Measurements from ENCODE around the gene UVSSA. TPM values are rescaled to one million over a fixed set of nuclear protein-coding genes. Genes with fewer than 3 reads are reported as not detected.

Gene UVSSA
- total RNA-seq, 1 donor from 2014 or later, result 22.1 TPM

DNA sequence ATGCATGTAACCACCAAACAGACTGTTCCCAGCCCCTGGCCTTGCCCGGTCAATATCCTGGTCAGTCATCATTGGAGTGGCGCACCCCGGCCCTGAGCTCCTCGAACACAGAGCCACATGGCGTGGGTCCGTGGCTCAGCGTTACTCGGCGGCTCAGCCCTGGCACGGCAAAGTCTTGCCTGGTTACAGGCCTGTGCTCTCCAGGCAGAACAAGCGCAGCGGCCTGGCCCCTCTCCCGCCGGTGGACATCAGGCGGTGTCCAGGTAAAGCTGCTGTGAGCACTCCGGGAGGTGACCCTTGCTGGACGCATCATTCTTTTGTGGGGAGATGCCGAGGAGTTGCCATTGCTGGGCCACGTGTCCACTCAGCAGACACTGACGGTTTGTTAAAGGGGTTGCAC lies 6.1 kb upstream of the UVSSA start:
- H3K4me1 Mint-ChIP-seq (ENCODE audit: unreplicated experiment), result peaks cover 13% of the 10 kb centered on the region
- no peak overlapping the region for H3K27ac Mint-ChIP-seq (ENCODE audit: unreplicated experiment)
- no peaks in the 10 kb centered on the region for H3K9me3 Mint-ChIP-seq (ENCODE audit: unreplicated experiment)
- TF ChIP-seq, protein P1, sequence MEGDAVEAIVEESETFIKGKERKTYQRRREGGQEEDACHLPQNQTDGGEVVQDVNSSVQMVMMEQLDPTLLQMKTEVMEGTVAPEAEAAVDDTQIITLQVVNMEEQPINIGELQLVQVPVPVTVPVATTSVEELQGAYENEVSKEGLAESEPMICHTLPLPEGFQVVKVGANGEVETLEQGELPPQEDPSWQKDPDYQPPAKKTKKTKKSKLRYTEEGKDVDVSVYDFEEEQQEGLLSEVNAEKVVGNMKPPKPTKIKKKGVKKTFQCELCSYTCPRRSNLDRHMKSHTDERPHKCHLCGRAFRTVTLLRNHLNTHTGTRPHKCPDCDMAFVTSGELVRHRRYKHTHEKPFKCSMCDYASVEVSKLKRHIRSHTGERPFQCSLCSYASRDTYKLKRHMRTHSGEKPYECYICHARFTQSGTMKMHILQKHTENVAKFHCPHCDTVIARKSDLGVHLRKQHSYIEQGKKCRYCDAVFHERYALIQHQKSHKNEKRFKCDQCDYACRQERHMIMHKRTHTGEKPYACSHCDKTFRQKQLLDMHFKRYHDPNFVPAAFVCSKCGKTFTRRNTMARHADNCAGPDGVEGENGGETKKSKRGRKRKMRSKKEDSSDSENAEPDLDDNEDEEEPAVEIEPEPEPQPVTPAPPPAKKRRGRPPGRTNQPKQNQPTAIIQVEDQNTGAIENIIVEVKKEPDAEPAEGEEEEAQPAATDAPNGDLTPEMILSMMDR (IDR thresholded peaks at IDR 0.05; ENCODE audit: unreplicated experiment), result no peak
- peaks cover 21% of the 10 kb centered on the region for H3K27me3 Mint-ChIP-seq (ENCODE audit: unreplicated experiment)
- peaks cover 38% of the 10 kb centered on the region for H3K36me3 Mint-ChIP-seq (ENCODE audit: low read depth, unreplicated experiment)
- H3K4me3 Mint-ChIP-seq (ENCODE audit: unreplicated experiment), result peak overlapping the region; percentile 70
- DNase-seq (ENCODE audit: low spot score), result no peak

DNA sequence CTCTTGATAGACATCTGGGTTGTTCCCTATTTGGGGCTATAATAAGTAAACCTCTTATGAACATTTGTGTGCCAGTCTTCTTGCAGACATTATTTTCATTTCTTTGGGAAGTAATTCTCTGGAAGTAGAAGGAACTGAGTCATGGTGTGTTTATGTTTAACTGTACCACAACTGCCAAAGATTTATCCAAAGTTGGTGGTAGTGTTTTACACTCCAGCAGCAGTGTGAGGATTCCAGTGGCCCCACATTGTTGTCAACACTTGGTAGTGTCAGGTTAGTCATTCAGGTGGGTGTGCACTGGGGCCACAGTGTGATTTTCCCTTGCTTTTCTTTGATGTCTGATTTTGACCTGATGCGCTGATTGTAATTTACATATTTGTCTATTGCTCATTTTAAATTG lies 5.0 kb upstream of the UVSSA start:
- Mint-ChIP-seq H3K36me3 (ENCODE audit: low read depth, unreplicated experiment) (peaks cover 29% of the 10 kb centered on the region), H3K4me3 (ENCODE audit: unreplicated experiment) (peak overlapping the region; percentile 59), H3K9me3 (ENCODE audit: unreplicated experiment) (no peaks in the 10 kb centered on the region), H3K27me3 (ENCODE audit: unreplicated experiment) (peaks cover 14% of the 10 kb centered on the region), H3K4me1 (ENCODE audit: unreplicated experiment) (peaks cover 13% of the 10 kb centered on the region), H3K27ac (ENCODE audit: unreplicated experiment) (no peak overlapping the region)
- no peak for DNase-seq (ENCODE audit: low spot score)
- TF ChIP-seq, protein P1 (IDR thresholded peaks at IDR 0.05; ENCODE audit: unreplicated experiment), result no peak

DNA sequence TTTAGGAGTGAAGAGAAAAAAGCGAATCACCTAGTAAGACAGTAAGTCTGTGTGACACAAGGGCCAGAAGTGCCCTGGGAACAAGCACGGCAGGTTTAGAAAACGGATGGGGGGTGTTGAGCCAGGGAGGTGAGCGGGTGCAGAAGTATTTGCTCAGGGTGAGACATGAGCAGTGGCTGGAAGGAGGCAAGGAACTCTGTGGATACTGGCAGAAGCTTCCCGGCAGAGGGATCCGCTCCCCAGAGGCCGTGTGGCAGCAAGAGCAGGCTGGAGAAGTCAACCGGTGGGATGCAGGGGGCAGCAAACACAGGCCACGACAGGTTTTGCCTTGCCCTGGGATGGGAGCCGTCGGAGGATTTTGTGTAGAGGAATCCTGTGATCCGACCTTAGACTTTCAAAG lies 2.3 kb upstream of the UVSSA start:
- Mint-ChIP-seq H3K9me3 (ENCODE audit: unreplicated experiment) (no peaks in the 10 kb centered on the region), H3K27me3 (ENCODE audit: unreplicated experiment) (peaks cover 19% of the 10 kb centered on the region), H3K4me3 (ENCODE audit: unreplicated experiment) (peak overlapping the region; percentile 85), H3K4me1 (ENCODE audit: unreplicated experiment) (peaks cover 20% of the 10 kb centered on the region), H3K36me3 (ENCODE audit: low read depth, unreplicated experiment) (peaks cover 20% of the 10 kb centered on the region), H3K27ac (ENCODE audit: unreplicated experiment) (peak overlapping the region; percentile 79)
- TF ChIP-seq, protein P1 (IDR thresholded peaks at IDR 0.05; ENCODE audit: unreplicated experiment), result no peak
- DNase-seq (ENCODE audit: low spot score), result no peak

DNA sequence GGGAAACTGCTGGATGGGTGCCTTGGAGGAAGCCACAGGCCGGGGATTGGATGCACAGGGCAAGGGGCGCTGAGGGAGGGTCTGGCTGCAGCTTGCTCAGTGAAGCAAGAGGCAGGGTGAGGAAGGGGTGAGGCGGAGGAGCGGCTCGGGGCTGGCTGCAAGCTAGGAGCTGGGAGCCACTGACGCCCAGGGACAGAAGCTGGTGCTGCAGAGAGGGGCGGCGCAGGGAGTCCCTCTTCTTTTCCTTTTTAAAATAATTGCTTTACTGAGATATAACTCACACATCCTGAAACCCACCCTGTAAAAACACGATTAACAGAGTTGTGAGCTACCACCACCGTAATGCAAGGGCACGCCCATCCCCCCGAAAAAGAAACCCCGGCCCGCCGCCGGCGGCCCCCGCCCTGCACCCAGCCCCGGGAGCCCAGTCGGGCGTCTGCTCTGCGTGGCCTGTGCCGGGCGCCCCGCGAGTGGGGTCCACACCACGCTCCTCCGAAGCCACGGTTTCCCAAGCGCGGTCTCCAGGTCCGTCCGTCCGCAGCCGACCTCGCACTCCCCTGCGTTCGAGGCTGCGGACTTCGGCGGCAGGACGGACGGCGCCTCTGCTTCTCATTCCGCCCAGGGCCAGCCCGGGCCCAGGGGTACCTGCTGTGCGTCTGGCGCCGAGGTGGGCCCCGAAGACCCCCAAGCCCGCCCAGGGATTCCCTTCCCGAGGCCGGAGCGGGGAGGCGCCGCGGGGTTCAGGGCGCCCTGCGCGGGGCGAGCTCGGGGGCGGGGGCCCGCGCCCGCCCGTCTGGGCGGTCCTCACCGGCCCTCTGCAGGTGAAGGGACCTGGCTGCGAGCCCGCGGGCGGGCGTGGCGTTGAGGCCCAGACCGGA lies 866 bp upstream of the UVSSA start:
- Mint-ChIP-seq H3K4me1 (ENCODE audit: unreplicated experiment) (peaks cover 20% of the 10 kb centered on the region), H3K9me3 (ENCODE audit: unreplicated experiment) (no peaks in the 10 kb centered on the region), H3K27ac (ENCODE audit: unreplicated experiment) (peak overlapping the region; percentile 78), H3K27me3 (ENCODE audit: unreplicated experiment) (peaks cover 19% of the 10 kb centered on the region), H3K4me3 (ENCODE audit: unreplicated experiment) (peak overlapping the region; percentile 95), H3K36me3 (ENCODE audit: low read depth, unreplicated experiment) (peaks cover 18% of the 10 kb centered on the region)
- DNase-seq (ENCODE audit: low spot score), result peak; percentile 61
- TF ChIP-seq, protein P1 (IDR thresholded peaks at IDR 0.05; ENCODE audit: unreplicated experiment), result no peak

DNA sequence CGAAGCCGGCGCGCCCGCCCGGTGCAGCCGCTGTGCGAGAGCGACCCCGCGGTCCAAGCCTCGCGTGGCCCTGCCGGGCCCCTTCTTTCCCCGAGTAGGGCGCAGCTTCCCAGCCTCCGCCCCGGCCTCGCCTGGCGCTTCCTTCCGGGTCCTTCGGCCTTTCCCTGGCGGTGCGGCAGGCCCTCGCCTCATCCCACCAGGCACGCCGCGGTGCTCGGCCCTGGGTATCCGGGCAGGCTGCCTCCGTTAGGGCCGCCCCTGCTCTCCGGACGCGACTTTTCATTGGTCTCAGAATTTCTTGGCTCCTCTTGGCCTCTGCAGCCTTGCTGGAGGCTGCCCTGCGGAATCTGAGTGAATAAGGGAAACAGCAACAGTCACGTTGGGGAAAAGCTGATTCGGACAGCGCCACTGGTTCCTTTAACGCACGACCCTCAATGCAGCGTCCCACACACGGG lies 429 bp downstream of the UVSSA start:
- Mint-ChIP-seq H3K27me3 (ENCODE audit: unreplicated experiment) (peaks cover 17% of the 10 kb centered on the region), H3K4me1 (ENCODE audit: unreplicated experiment) (peaks cover 20% of the 10 kb centered on the region), H3K36me3 (ENCODE audit: low read depth, unreplicated experiment) (peaks cover 16% of the 10 kb centered on the region), H3K27ac (ENCODE audit: unreplicated experiment) (peak overlapping the region; percentile 87), H3K9me3 (ENCODE audit: unreplicated experiment) (no peaks in the 10 kb centered on the region), H3K4me3 (ENCODE audit: unreplicated experiment) (peak overlapping the region; percentile 90)
- TF ChIP-seq, protein P1 (IDR thresholded peaks at IDR 0.05; ENCODE audit: unreplicated experiment), result no peak
- DNase-seq (ENCODE audit: low spot score), result peak; percentile 75

Measured in endothelial cell (in vitro differentiated cells).